Dedifferentiated amniotic fluid mesenchymal stem cell (primary cell): ENCODE data around the gene CTU2.

Source experiments
- DNase-seq: peaks from one replicate; pipeline ENCODE4 v3.0.0-alpha.2; 2016; ENCODE audit errors: extremely low spot score

The CTU2 gene

DNA sequence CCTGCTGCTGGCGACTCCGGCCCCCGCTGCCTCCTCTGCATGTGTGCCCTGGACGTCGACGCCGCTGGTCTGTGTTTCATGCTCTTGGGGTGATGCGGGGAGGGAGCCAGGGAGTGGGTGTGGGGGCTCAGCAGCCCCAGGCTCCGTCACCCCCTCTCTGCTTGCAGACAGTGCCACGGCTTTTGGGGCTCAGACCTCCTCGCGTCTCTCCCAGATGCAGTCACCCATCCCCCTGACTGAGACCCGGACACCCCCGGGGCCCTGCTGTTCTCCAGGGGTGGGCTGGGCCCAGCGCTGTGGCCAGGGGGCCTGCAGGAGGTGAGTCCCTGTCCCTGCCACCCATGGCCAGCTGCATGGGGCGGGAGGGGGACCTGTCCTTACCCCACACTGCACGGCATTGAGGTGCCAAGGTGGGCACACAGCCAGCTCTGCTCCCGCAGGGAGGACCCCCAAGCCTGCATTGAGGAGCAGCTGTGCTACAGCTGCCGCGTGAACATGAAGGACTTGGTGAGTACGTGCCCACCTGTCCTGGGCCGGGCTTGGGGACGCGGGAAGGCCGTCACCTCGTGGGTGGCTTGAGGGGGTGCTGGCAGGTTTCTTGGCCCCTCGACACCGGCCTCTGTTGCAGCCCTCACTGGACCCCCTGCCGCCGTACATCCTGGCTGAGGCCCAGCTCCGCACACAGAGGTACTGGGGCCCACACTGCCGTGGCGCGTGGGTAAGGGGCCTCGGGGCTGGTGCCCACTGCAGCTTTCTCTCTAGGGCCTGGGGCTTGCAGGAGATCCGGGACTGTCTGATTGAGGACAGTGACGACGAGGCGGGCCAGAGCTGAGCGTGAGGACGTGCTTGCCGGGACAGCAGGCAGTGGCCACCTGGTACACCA is 8.4 kb downstream of the CTU2 start:
- DNase-seq: no peak

DNA sequence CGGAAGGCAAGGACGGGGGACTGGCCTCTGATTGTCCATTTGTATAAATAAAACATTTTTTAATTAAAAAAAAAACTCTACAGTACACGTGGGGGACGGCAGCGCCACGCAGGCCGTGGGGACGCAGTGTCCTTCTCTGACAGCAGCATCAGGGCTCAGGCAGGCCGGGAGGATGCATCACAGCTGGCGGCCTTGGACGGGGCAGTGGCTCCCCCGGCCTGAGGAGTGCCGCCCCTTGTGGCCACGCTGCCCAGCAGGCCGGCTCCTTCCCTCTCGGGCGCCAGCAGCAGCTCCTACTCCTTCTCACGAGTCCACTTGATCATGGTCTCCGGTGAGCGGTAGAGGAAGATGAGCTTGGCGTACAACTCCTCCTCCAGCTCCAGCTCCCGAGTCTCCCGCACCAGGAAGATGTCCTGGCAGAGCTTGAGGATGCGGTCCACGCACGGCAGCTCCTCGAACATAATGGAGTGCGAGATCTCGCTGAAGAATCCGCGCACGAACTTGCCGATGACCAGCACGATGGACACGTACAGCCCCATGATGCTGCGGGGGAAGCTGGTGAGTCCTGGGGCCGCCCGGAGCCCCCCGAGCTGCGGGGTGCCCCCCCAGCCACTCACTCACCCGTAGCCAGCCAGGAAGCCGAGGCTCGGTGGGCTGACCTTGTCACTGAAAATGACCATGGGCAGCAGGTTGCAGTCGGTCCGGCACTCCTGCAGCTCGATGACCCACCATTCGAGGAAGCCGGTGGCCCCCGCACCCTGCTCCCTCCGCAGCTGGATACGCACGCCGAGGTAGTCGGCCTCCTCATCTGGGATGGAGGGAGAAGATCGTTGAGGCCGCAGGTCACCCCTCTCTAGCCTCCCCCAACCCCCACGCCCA is 9.2 kb downstream of the CTU2 start:
- DNase-seq: no peak

DNA sequence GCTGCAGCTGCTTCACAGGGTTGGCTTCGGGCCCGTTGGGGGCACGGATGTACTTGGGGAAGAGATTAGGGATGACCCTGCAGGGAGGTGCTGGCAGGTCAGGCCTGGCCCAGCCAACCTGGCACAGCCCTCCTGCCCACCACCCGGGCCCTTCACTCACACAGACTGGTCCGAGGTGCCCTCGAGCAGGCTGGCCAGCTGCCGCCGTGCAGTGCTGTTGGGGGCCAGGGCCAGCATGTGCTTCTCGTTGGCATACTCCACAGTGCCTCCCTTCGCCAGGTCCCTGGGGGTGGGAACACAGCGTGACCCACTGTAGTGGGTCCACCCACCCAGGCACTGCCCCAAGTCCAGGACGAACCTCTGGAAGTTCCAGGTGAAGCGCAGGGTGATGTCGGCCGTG is 9.9 kb downstream of the CTU2 start:
- DNase-seq: no peak

DNA sequence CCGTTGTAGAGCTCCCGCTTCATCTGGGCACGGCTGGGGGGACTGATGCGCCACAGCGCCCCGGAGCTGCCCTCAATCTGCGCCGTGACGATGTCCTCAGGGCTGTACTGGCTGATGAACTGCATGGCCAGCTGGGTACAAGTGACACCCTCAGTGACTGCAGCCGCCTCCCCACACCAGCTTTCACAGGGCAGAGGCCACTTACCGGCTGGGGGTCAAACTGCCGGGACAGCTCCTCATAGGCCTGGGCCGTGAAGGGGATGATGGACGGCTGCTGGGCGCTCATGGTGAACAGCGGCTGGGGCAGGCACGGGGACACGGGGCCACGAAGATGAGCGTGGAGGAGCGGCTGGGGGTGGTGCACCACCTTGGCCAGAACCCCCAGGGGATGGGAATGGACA is 10.3 kb downstream of the CTU2 start:
- DNase-seq: no peak

DNA sequence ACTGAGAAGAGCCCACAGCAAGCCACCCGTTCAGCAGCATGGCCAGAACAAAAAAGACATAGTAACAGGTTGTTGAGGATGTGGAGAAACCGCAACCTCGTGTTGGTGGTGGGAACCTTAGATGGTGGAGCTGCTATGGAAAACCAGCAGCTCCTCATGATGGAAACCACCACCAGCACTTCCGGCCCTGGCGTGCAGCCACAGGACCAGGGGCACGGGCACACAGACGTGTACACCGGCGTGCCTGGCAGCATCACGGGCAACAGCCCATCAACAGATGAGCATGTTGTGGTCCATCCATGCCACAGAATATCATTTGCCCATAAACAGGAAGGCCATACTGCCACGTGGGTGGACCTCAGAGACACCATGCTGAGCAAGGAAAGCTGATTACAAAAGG is 11.9 kb downstream of the CTU2 start:
- no peak for DNase-seq

DNA sequence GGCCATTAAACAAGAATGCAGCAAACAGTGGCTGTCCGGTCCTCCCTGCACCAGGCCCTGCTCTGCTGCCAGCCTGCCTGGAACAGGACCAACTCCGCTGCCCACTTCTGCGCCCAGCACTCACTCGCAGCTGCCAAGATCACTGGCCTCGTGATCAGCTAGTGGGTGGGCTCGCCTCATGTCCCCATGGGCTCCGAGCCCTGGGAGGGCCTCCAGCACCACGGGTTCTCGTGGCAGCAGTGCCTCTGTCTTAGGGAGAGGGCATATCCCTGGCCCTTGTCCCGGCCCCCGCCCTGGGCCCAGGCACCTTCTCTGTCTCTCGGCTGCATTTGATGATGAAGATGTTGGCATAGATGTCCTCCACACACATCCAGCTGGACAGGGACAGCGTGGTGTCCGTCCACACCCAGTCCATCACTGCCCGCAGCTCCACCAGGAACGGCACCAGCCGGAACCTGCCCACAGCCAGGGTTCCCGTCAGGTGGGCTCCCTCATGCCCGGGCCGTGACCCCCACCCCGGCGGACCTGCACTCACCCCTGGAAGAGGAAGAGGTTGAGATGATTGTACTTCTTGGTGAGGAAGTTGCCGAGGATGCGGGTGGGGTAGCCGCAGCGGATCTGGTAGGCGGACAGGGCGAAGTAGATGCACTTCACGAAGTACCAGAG is 13.1 kb downstream of the CTU2 start:
- no peak for DNase-seq

DNA sequence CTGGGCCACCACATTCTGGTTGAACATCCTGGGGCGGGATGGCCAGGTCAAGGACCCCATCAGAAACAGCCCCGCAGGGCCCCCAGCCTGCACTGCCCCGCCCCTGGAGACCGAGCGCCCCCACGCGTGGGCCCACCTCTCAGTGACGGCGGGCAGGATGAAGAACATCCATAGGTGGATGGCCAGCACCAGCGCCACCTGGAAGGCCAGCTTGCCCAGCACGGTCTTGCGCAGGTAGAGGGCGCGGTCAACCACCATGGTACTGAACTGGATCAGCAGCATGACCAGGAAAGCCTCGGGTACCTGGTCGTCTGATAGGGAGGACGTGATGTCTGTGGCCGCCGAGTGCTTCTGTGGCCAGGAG is 13.6 kb downstream of the CTU2 start:
- no peak for DNase-seq

DNA sequence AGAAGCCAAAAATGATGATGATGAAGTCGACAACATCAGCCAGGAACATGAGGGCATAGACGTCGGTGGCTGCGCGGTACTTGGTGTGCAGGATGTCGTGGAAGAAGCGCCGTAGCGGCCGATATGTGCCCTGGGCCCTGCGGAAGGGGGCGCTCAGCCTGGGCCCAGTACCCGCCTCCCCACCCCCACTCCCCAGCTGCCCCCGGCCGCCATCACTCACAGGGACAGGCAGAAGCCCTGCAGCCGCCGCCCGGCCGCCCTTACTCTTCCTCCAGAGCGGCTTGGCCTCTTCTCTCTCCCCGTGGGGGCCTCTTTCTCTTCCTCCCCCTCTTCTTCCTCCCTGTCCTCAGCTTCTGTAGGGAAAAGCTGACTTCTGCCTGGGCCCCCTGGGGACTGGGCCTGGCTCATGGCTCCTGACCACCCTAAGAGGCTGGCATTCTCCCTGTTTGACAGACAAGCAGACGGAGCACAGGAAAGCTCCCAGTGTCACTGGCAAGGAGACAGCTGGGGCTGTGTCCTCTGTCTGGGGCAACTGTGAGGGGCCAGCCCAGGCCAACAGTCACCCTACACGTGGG is 14.2 kb downstream of the CTU2 start:
- no peak for DNase-seq

DNA sequence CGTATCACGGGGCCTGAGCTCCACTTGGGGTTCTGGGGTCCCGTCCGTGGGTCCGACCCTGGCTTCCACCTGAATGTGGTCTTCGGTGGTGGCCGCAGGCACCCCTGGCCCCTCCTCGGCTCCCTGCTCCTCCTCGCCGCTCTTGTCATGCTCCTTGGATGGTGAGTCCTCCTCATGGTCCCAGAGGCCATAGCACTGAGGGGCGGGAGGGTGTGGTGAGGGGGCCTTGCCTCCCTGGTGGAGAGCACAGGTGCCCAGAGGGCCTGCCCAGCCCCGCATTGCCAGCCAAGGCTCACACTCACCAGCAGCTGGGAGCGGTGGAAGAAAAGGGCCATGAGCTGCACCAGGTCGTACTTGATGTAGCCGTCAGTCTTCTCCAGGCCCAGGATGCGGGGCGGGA is 14.9 kb downstream of the CTU2 start:
- DNase-seq: no peak

DNA sequence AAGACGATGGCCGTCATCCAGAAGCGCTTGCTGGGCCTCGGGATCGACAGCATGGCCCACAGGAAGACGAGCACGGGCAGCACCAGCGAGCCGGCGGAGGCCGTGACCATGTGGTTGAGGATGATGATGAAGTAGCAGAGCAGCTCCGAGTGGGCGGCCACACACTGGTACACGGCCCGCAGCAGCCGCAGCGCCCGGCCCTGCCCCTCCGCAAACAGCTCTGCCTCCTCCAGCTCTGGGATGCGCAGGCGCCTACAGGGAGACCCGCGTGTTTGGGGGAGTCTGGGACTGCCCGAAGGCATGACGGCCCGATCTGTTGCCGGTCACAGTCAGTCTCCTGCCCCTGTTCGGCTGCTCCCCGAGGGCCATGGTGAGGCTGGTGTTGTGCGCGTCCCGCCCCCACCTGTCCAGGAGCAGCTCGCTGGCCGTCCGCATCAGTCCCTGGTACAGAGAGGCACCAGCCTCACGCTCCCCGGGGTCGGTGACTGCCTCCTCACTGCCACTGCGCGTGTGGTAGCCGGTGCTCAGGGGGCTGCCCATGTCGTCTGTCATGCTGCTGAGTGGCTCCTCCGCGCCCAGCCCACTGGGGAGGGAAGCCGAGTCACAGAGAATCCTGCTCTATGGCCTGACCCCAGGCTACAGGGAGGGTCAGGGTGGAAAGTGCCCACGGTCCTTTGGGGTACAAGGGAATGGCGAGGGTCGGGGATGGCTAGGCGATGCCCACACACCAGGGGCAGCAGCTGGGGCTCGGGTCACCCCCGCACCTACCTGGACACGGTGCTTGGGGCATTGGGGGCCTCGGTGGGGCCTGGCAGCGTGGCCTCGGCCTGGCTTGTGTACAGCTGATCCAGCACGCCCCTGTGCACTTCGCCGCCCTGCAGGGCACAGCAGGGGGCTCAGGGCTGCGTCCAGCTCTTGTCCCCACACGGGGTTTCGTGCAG is 15.8 kb downstream of the CTU2 start:
- no peak for DNase-seq

DNA sequence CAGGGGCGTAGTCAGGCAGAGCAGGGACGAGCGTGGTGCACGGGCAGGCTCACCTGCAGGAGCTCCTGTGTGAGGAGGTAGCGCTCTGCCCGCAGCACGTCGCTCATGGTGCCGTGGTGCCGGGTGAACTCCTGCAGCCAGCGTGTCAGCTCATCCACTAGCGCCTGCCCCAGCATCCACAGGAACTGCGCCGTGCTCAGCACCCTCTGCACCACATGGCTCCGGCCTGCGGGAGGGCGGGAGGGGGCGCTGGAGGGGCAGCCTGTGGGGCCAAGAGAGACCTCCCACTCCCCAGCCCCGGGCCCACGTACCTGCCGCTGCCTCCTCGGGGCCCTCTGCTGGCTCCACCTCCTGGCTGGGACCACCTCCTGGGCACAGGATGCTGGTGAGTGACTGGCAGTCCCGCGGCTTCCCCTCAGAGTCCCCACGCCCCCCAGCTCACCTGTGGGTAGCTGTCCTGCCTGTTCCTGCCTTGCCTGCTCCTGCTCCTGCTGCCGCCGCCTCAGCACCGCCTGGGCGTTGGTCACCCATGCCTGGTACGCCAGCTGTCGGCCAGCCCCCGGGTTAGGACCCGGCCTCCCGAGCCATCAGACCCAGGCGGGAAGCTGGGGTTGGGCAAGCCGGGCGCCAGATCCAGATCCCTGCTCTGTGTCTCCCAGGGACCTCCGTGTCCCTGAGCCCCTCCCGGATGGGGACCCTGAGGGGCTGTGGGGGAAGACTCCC is 16.6 kb downstream of the CTU2 start:
- DNase-seq: no peak

DNA sequence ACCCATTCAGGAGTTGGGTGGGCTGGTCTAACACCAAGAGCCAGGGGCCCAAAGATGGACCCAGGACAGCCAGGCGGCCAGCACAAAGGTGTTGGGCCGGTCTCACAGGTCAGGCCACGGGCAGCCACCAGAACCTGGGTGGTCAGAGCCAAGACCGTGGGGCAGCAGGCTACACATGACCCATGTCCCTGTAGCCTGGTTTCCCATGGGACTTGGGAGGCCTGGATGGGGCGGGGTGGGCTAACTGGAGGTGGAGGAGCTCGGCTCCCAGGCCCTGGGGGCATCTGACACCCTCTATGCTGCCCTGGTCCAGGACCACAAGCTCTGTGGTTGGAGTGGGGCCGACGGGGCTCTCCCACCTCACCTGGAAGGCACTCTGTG is 17.2 kb downstream of the CTU2 start:
- no peak for DNase-seq

DNA sequence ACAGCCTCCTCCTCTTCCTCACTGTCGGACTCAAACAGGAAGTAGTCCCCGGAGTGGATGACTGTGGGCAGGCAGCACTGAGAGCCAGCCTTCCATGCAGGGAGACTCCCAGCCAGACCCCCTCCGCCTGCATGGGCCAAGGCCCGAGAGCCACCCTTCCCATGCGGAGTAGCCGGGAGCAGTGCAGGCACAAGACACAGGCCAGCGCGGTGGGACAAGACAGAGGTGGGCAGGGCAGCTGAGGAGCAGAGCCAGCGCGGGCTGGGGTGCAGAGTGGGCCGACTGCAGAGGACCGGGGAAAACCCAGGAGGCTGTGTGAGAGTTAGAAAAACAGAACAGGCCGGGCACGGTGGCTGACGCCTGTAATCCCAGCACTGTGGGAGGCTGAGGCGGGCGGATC is 17.6 kb downstream of the CTU2 start:
- no peak for DNase-seq

DNA sequence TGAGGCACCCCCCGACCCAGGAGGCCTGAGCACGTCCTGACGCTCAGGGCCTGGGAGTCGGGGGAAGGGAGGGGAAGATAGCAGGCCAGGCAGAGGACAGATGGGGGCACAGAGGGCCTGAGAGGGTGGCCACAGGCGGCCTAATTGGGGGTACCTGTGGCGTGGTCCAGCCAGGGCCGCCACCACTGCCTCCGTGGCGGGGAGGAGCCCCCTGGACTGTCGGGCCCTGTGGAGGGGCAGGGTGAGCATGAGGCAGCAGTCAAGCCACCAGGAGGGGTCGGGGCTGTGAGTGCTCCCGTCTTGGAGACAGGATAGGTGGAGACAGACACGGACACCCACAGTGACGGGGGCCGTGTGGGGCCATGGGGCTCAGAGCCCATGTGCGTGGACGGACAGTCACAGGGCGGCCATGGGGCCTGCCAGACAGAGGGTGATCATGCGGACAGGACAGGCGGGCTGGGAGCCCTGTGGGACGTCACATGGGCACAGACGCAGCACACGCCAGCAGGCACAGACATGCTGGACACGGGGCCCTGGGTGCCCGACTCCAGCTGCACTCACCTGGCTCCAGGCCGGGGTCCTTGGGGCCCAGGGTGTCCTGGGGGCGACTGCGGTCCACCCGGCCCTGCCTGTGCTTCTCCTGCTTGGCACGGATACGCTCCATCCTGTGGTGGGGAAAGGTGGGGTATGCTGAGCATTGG is 18.7 kb downstream of the CTU2 start:
- no peak for DNase-seq

DNA sequence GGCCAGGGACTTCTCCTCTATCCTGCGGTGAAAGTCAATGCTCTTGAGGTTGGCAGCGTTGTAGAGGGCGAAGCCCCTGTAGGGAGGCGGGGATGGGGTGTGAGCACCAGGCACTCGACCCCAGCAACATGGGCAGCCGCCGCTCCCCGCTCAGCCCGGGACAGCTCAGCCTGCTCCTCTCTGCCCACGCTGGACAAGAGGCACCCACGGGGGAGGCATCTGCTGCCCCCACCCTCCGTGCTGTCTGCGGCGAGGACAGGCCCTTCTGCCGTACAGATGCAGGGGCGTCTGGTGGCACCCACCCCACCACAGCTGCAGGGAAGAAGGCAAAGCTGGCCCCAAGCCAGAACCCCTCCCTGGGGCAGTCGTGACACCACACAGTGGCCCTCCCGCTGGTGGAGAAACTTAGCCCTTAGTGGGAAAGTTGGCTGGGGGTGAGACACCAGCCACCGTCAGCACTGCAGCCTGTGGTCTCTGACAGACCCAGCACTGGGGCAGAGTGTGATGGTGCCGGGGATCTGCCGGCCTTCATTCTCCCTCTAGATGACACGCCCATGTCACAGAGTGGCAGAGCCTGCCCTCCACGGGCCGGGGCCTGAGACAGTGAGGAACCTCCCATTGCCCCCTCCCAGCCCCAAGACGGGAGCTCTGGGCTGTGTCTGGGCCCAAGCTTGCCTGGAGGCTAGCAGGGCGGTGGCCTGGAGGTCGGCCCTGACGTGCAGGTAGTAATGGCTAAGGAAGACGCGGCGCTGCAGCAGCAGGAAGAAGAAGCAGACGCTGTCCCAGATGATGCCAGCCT is 19.5 kb downstream of the CTU2 start:
- DNase-seq: no peak

DNA sequence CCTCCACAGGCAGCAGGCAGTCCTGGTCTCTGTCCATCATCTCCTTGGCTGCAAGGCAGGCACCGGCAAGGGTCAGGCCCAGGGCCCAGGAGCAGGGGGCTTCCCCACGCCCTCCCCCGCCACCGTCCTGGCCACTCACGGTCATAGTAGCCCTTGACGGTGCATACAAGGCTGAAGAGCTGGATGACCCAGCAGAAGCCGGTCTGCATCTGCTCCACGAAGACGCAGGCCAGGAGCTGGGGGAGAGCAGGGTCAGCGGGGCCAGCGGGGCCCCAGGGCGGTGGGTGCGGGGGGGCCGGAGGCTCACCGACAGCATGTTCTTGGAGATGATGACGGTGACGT is 20.1 kb downstream of the CTU2 start:
- no peak for DNase-seq

DNA sequence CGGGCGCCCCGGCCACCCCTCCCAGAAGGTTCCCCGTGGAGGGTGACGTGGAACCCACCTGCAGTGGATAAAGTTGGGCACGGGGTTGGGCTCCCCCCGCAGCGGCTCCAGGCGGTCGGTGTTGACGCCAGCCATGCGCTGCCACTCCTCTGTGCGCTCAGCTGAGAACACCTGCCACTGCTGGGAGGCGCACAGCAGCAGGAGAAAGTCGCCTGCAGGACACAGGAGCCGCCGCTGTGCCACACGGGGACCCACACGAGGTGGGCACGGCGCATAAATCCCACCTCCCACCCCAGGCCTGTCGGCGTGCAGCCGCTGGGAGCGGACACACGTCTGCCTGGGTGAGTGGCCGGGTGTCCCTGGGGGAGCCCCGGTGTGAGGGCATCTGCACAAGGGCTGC is 20.7 kb downstream of the CTU2 start:
- no peak for DNase-seq

DNA sequence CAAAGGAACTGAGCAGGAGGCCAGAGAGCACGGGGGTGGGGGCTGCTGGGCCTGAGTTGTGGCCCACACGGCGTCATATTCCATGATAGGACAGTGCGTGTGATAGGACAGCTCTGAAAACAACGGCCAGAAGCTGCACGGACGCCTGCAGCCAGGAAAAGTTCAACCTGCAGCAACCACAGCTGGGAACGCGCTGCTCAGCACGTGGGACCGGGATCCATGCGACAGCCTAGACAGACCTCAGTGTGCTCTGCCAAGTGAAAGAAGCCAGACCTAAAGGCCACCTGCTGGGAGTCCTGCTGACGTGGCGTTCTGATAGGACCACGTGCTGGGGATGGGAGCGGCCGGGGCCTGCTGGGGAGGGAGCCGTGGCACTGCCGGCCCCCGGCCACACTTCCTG is 21.6 kb downstream of the CTU2 start:
- DNase-seq: no peak
